SK-N-SH treated with all-trans-retinoic acid at 6 μM for 48 hours (cell line): ENCODE measurements around the gene ARMC6.
"Not testable (repeated sequence)": the region's sequence is repeated elsewhere in the genome, so short reads cannot be mapped to it uniquely, and the experiment has no call there.

ENCODE experiments used
- ATAC-seq: fragments of 200-7000 bp; cut with Tn5 transposase; 3 replicates; pipeline ENCODE4 v1.9.1; 2020; ENCODE audit warnings: mild to moderate bottlenecking, moderate library complexity
- ARNTL ChIP-seq: fragments of 450-650 bp; formaldehyde crosslinking; IDR thresholded peaks from 2 replicates; pipeline ENCODE4 v1.5.0; 2020; ENCODE audit warnings: low read depth, mild to moderate bottlenecking, moderate library complexity, borderline replicate concordance
- CREB5 ChIP-seq: fragments of 250-450 bp; sonication (Bioruptor Pico); IDR thresholded peaks from 2 replicates; pipeline ENCODE4 v1.5.1; 2020; ENCODE audit warnings: low read depth, mild to moderate bottlenecking, moderate library complexity
- CSDC2 ChIP-seq: fragments of 250-450 bp; sonication (Bioruptor Pico); IDR thresholded peaks from 2 replicates; pipeline ENCODE4 v1.5.0; 2020; ENCODE audit warnings: mild to moderate bottlenecking, moderate library complexity
- CSRNP3 ChIP-seq: fragments of 250-450 bp; sonication (Bioruptor Pico); IDR thresholded peaks from 2 replicates; pipeline ENCODE4 v1.5.1; 2021; ENCODE audit warnings: mild to moderate bottlenecking, moderate library complexity
- ESRRG ChIP-seq: fragments of 250-450 bp; sonication (Bioruptor Pico); IDR thresholded peaks from 2 replicates; pipeline ENCODE4 v1.6.1; 2021; ENCODE audit warnings: mild to moderate bottlenecking
- GLIS3 ChIP-seq: fragments of 250-450 bp; sonication (Bioruptor Pico); IDR thresholded peaks from 2 replicates; pipeline ENCODE4 v1.5.0; 2020; ENCODE audit warnings: mild to moderate bottlenecking, moderate library complexity
- ISL1 ChIP-seq: fragments of 250-450 bp; sonication (Bioruptor Pico); IDR thresholded peaks from 2 replicates; pipeline ENCODE4 v2.1.2; 2022; ENCODE audit warnings: mild to moderate bottlenecking, moderate library complexity
- OSR1 ChIP-seq: fragments of 250-450 bp; sonication (Bioruptor Pico); IDR thresholded peaks from 2 replicates; pipeline ENCODE4 v1.8.0; 2022; ENCODE audit warnings: moderate library complexity, mild to moderate bottlenecking, inconsistent platforms
- PATZ1 ChIP-seq: fragments of 250-450 bp; sonication (Bioruptor Pico); IDR thresholded peaks from 2 replicates; pipeline ENCODE4 v1.8.0; 2020; ENCODE audit warnings: mild to moderate bottlenecking, moderate library complexity, borderline replicate concordance
- POU6F1 ChIP-seq: fragments of 250-450 bp; sonication (Bioruptor Pico); IDR thresholded peaks from 2 replicates; pipeline ENCODE4 v1.8.0; 2021; ENCODE audit warnings: low read depth, mild to moderate bottlenecking, moderate library complexity, borderline replicate concordance
- PPARA ChIP-seq: fragments of 250-450 bp; sonication (Bioruptor Pico); IDR thresholded peaks from 2 replicates; pipeline ENCODE4 v1.5.0; 2020; ENCODE audit warnings: mild to moderate bottlenecking, borderline replicate concordance
- RARB ChIP-seq: fragments of 250-450 bp; sonication (Bioruptor Pico); IDR thresholded peaks from 2 replicates; pipeline ENCODE4 v1.8.0; 2021; ENCODE audit warnings: mild to moderate bottlenecking, moderate library complexity
- SNAI2 ChIP-seq: fragments of 250-450 bp; sonication (Bioruptor Pico); IDR thresholded peaks from 2 replicates; pipeline ENCODE4 v1.5.0; 2020; ENCODE audit warnings: mild to moderate bottlenecking, moderate library complexity
- TCF4 ChIP-seq: fragments of 250-450 bp; sonication (Bioruptor Pico); IDR thresholded peaks from 2 replicates; pipeline ENCODE4 v1.8.0; 2021; ENCODE audit warnings: mild to moderate bottlenecking, moderate library complexity, borderline replicate concordance
- TOX ChIP-seq: fragments of 250-450 bp; sonication (Bioruptor Pico); IDR thresholded peaks from 2 replicates; pipeline ENCODE4 v1.8.0; 2021; ENCODE audit warnings: mild to moderate bottlenecking, moderate library complexity, borderline replicate concordance
- TSHZ2 ChIP-seq: fragments of 250-450 bp; sonication (Bioruptor Pico); IDR thresholded peaks from 2 replicates; pipeline ENCODE4 v1.5.0; 2020; ENCODE audit warnings: mild to moderate bottlenecking, moderate library complexity
- ZC3H10 ChIP-seq: fragments of 250-450 bp; sonication (Bioruptor Pico); IDR thresholded peaks from 2 replicates; pipeline ENCODE4 v1.5.1; 2021; ENCODE audit warnings: mild to moderate bottlenecking, moderate library complexity
- ZFP3 ChIP-seq: fragments of 250-450 bp; sonication (Bioruptor Pico); IDR thresholded peaks from 2 replicates; pipeline ENCODE4 v1.5.0; 2020; ENCODE audit warnings: mild to moderate bottlenecking, moderate library complexity
- ZFP30 ChIP-seq: fragments of 450-650 bp; formaldehyde crosslinking; IDR thresholded peaks from 2 replicates; pipeline ENCODE4 v1.5.0; 2022; ENCODE audit warnings: mild to moderate bottlenecking, moderate library complexity
- ZNF565 ChIP-seq: fragments of 450-650 bp; formaldehyde crosslinking; conservative IDR thresholded peaks from 2 replicates; pipeline ENCODE4 v1.5.0; 2020; ENCODE audit warnings: low read depth, mild to moderate bottlenecking, moderate library complexity
- ZNF70 ChIP-seq: fragments of 450-650 bp; formaldehyde crosslinking; IDR thresholded peaks from 2 replicates; pipeline ENCODE4 v1.5.0; 2020; ENCODE audit warnings: mild to moderate bottlenecking, moderate library complexity

Gene ARMC6

GRCh38 chr19:19098703-19099632, 65.6 kb downstream of the ARMC6 start:
- no peak for TF ChIP-seq TCF4 (CRISPR knock-in tag)
- TF ChIP-seq CSRNP3 (CRISPR knock-in tag) = no peak
- no peak for TF ChIP-seq ZNF70
- no peak for TF ChIP-seq PPARA (CRISPR knock-in tag)
- TF ChIP-seq SNAI2 = no peak
- no peak for TF ChIP-seq ZFP30 (CRISPR knock-in tag)
- TF ChIP-seq POU6F1 = no peak
- no peak for TF ChIP-seq TSHZ2 (CRISPR knock-in tag)
- TF ChIP-seq ZFP3 (CRISPR knock-in tag) = no peak
- no peak for TF ChIP-seq TOX
- TF ChIP-seq ZNF565 = no peak
- TF ChIP-seq GLIS3 (CRISPR knock-in tag) = no peak
- no peak for TF ChIP-seq OSR1 (CRISPR knock-in tag)
- no peak for ATAC-seq

- ATAC-seq = no peak
- TF ChIP-seq PATZ1 (CRISPR knock-in tag) = no peak
- no peak for TF ChIP-seq ZFP30 (CRISPR knock-in tag)
- TF ChIP-seq ARNTL (CRISPR knock-in tag) = no peak
- TF ChIP-seq ZC3H10 (CRISPR knock-in tag) = no peak
- TF ChIP-seq POU6F1 = no peak
- no peak for TF ChIP-seq TOX
- no peak for TF ChIP-seq CSRNP3 (CRISPR knock-in tag)
- TF ChIP-seq GLIS3 (CRISPR knock-in tag) = no peak
- no peak for TF ChIP-seq ESRRG (CRISPR knock-in tag)
- TF ChIP-seq CSDC2 (CRISPR knock-in tag) = no peak
- TF ChIP-seq ISL1 = no peak
- no peak for TF ChIP-seq OSR1 (CRISPR knock-in tag)
- no peak for TF ChIP-seq ZNF70
- TF ChIP-seq SNAI2 = no peak
- no peak for TF ChIP-seq CREB5
- no peak for TF ChIP-seq RARB (CRISPR knock-in tag)
- no peak for TF ChIP-seq PPARA (CRISPR knock-in tag)
- TF ChIP-seq, all 23 proteins: peak for 0
These were observed 68.1 kb downstream of the ARMC6 start for GRCh38 chr19:19101540-19101939.

GRCh38 chr19:19102566-19102965, 69.2 kb downstream of the ARMC6 start:
- not testable (repeated sequence) for ATAC-seq
